A549 (cell line): ENCODE results near the gene LRRC4.

Experiments used
- POLR2AphosphoS2 ChIP-seq: conservative IDR thresholded peaks from 2 replicates; pipeline ENCODE4 v1.6.1; 2012; ENCODE audit warnings: low read length, improper control_type of control experiment, inconsistent platforms
- RNF2 ChIP-seq: fragments of 200-600 bp; sonication (generic); IDR thresholded peaks from 2 replicates; pipeline ENCODE4 v1.6.1; 2016; ENCODE audit warnings: low read depth, mild to moderate bottlenecking, antibody characterized with exemption, moderate library complexity, borderline replicate concordance

DNA sequence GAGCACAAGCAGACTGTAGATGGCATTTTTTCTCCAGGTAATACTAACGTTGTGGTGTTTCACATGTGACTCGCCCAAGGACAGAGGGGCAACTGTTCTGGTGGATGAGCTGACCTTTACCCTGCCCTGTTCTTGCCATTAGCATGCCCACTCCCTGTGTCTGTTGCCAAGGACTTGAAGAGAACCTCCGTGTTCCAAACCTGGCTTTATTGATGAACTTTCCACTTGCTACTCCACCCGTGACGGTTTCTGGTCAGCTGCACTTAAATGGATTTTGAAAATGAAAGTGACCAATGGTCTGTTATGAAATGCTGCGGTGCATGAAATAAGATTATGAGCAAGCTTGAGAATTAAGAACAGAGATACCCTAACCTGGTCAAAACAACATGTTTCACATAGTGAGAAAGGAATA, 30.4 kb downstream of the LRRC4 start:
- TF ChIP-seq RNF2: no peak
- TF ChIP-seq POLR2AphosphoS2: no peak
